SW480 (cell line): ENCODE measurements around the gene FSCN2.

Experiments
- DNase-seq: peaks from one replicate; pipeline ENCODE4 v3.0.0-alpha.2; 2016; ENCODE audit warnings: low spot score

Gene FSCN2

GRCh38 chr17:81542431-81543338 lies 14.5 kb downstream of the FSCN2 start:
- DNase-seq: no peak

- no peak for DNase-seq
Measured at GRCh38 chr17:81543339-81543675, 15.1 kb downstream of the FSCN2 start.

- DNase-seq: no peak
Measured at GRCh38 chr17:81543756-81544155, 15.6 kb downstream of the FSCN2 start.

GRCh38 chr17:81544281-81544974 lies 16.3 kb downstream of the FSCN2 start:
- no peak for DNase-seq

GRCh38 chr17:81545160-81545949 lies 17.2 kb downstream of the FSCN2 start:
- DNase-seq: no peak

GRCh38 chr17:81546906-81547613 lies 18.9 kb downstream of the FSCN2 start:
- no peak for DNase-seq

- no peak for DNase-seq
Measured at GRCh38 chr17:81547614-81547982, 19.4 kb downstream of the FSCN2 start.

GRCh38 chr17:81549031-81549557 lies 20.9 kb downstream of the FSCN2 start:
- no peak for DNase-seq

GRCh38 chr17:81549826-81550225 lies 21.6 kb downstream of the FSCN2 start:
- DNase-seq: no peak

GRCh38 chr17:81550285-81550684 lies 22.1 kb downstream of the FSCN2 start:
- DNase-seq: no peak

GRCh38 chr17:81550830-81551457 lies 22.8 kb downstream of the FSCN2 start:
- no peak for DNase-seq

GRCh38 chr17:81551458-81552243 lies 23.5 kb downstream of the FSCN2 start:
- DNase-seq: peak; percentile 16

- DNase-seq: peak; percentile 74
Measured at GRCh38 chr17:81552244-81553017, 24.3 kb downstream of the FSCN2 start, which contains the start of gene FAAP100. TSS of gene FAAP100 (minus strand) at chr17:81552353. CDS start at chr17:81552330, 23 bp downstream.

GRCh38 chr17:81553018-81553615 lies 24.9 kb downstream of the FSCN2 start:
- peak; percentile 89 for DNase-seq

- peak; percentile 85 for DNase-seq
Measured at GRCh38 chr17:81553616-81554181, 25.5 kb downstream of the FSCN2 start.

- no peak for DNase-seq
Measured at GRCh38 chr17:81556175-81556691, 28.1 kb downstream of the FSCN2 start.

GRCh38 chr17:81556863-81557262 lies 28.7 kb downstream of the FSCN2 start:
- no peak for DNase-seq
